Measurements from ENCODE around the gene RPRD1B. TPM values are rescaled to one million over a fixed set of nuclear protein-coding genes. Genes with fewer than 3 reads are reported as not detected.

The RPRD1B gene
- total RNA-seq, 3 donors from 2014 or later, result 21.4 to 33.8 (median 31.3) TPM

DNA sequence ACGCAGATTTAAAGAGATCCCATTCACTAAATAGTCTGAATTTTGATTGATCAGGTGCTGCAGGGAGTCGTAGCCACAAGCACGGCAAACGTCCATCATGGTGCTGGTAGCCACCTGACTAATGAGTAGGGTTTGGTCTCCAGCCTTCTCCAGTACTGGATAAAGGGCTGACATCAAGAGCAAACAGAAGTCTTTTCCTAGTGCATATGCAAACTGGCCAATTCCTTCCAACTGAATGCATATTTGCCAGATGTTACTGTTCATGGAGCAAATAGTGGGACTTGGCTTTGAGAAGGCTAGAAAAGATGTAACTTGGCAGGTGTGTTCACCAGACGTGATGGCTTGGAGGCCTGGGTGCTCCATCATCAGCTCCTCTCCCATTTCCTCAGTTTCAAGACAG is 21.9 kb upstream of the RPRD1B start:
- no peak overlapping the region for H3K4me3 ChIP-seq
- intact Hi-C loops (cut with DNase I; ENCODE audit: low total_unique reads), result no loop called here
- TF ChIP-seq POLR2AphosphoS5 (IDR thresholded peaks at IDR 0.05) (no peak), POLR2A (IDR thresholded peaks at IDR 0.05) (no peak)
- TF ChIP-seq, protein P1, sequence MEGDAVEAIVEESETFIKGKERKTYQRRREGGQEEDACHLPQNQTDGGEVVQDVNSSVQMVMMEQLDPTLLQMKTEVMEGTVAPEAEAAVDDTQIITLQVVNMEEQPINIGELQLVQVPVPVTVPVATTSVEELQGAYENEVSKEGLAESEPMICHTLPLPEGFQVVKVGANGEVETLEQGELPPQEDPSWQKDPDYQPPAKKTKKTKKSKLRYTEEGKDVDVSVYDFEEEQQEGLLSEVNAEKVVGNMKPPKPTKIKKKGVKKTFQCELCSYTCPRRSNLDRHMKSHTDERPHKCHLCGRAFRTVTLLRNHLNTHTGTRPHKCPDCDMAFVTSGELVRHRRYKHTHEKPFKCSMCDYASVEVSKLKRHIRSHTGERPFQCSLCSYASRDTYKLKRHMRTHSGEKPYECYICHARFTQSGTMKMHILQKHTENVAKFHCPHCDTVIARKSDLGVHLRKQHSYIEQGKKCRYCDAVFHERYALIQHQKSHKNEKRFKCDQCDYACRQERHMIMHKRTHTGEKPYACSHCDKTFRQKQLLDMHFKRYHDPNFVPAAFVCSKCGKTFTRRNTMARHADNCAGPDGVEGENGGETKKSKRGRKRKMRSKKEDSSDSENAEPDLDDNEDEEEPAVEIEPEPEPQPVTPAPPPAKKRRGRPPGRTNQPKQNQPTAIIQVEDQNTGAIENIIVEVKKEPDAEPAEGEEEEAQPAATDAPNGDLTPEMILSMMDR (IDR thresholded peaks at IDR 0.05), result no peak
- H3K27me3 ChIP-seq, result no peaks in the 10 kb centered on the region
- H3K9me3 ChIP-seq, result no peaks in the 10 kb centered on the region
- DNase-seq (ENCODE audit: low spot score in 2 of 2), result no peak
- no peaks in the 10 kb centered on the region for H3K36me3 ChIP-seq
- H3K27ac ChIP-seq, result no peak overlapping the region
- H3K4me1 ChIP-seq, result no peaks in the 10 kb centered on the region

DNA sequence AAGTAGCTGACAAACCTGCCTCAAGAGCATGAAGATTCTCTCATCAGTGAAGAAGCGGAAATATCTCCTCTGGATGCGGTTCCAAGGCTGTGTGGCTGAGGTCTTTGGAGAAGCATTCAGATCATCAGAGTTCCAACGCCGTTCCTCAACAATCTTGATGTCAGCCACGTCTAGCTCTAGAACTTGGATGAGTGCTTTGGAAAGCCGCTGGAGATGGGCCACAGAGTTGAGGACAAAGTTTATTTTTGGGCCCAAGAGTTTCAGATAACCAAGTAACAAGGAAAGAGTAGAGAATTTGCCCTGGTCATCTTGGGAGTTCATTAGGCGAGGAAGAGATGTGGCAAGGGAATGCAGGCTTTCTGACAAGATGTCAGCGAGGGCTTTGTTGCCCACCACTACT is 21.2 kb upstream of the RPRD1B start:
- Histone ChIP-seq H3K27ac (no peak overlapping the region), H3K9me3 (no peaks in the 10 kb centered on the region), H3K27me3 (no peaks in the 10 kb centered on the region), H3K36me3 (no peaks in the 10 kb centered on the region), H3K4me1 (no peaks in the 10 kb centered on the region), H3K4me3 (no peak overlapping the region)
- TF ChIP-seq POLR2AphosphoS5 (IDR thresholded peaks at IDR 0.05) (no peak), POLR2A (IDR thresholded peaks at IDR 0.05) (no peak)
- TF ChIP-seq, protein P1 (IDR thresholded peaks at IDR 0.05), result no peak
- DNase-seq (ENCODE audit: low spot score in 2 of 2), result no peak
- intact Hi-C loops (cut with DNase I; ENCODE audit: low total_unique reads), result no loop called here

DNA sequence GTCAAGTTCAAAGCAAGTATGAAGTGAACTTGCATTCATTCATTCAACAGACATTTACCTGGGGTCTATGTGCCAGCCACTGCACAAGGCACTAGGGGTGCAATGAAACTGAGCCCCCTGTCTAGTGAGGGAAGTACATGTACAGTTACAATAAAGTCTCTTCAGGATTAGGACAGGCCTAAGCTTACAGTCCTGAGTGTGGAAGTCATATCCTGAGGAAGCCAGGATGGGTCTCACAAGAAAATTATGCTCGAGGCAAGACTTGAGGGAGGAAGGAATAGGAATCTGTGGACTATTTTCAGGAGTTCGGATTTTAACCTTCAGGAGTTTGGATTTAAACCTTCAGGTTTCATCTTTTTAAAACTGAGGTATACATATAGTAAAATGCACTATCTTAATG is 19.7 kb upstream of the RPRD1B start:
- intact Hi-C loops (cut with DNase I; ENCODE audit: low total_unique reads), result no loop called here
- Histone ChIP-seq H3K27ac (no peak overlapping the region), H3K4me1 (no peaks in the 10 kb centered on the region), H3K4me3 (no peak overlapping the region), H3K9me3 (peaks cover 0 to 15% of the 10 kb centered on the region in 2 donors), H3K27me3 (no peaks in the 10 kb centered on the region), H3K36me3 (peaks cover 11% of the 10 kb centered on the region)
- TF ChIP-seq, protein P1 (IDR thresholded peaks at IDR 0.05), result no peak
- TF ChIP-seq POLR2A (IDR thresholded peaks at IDR 0.05) (no peak), POLR2AphosphoS5 (IDR thresholded peaks at IDR 0.05) (no peak)
- no peak for DNase-seq (ENCODE audit: low spot score in 2 of 2)

DNA sequence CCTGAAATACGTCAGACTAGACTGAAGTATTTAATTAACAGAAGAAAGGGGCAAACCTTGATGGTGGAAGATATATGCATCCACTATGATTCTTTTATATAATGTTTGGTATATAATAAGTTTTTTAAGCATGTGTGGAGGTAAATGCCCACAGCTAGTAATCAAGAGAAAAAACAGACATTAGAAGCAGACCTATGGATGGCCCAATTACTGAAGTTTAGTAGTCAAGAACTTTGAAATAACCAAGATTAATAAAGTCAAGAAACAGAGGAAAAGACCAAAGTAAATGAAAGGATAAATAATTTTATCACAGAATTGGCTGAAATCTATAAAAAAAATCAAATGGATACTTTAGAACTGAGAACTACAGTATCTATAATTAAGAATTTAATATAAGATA is 15.6 kb upstream of the RPRD1B start:
- intact Hi-C loops (cut with DNase I; ENCODE audit: low total_unique reads), result no loop called here
- peaks cover 0 to 16% of the 10 kb centered on the region in 2 donors for H3K9me3 ChIP-seq
- H3K27me3 ChIP-seq, result no peaks in the 10 kb centered on the region
- H3K4me1 ChIP-seq, result no peaks in the 10 kb centered on the region
- peaks cover 11% of the 10 kb centered on the region for H3K36me3 ChIP-seq
- no peak overlapping the region for H3K4me3 ChIP-seq
- no peak overlapping the region for H3K27ac ChIP-seq
- DNase-seq (ENCODE audit: low spot score in 2 of 2), result no peak
- TF ChIP-seq, protein P1 (IDR thresholded peaks at IDR 0.05), result no peak
- no peak for TF ChIP-seq POLR2AphosphoS5 (IDR thresholded peaks at IDR 0.05)
- TF ChIP-seq POLR2A (IDR thresholded peaks at IDR 0.05), result no peak

DNA sequence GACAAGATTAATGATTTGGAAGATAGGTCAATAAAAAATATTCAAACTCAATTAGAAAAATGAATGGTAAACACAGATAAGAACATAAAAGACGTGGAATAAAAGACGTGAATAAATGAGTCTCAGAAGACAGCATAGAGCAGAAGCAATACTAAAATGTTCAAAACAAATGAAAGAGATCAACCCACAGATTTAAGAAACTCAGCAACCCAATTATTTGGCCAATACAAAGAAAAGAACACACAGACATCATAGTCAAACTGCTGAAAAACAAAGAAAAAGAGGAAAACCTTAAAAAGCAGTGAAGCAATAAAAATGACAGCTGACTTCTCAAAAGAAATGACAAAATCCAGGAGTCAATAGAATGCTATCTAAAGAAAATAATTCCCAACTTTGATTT is 15.2 kb upstream of the RPRD1B start:
- intact Hi-C loops (cut with DNase I; ENCODE audit: low total_unique reads), result no loop called here
- no peaks in the 10 kb centered on the region for H3K27me3 ChIP-seq
- H3K4me1 ChIP-seq, result no peaks in the 10 kb centered on the region
- H3K4me3 ChIP-seq, result no peak overlapping the region
- no peak for DNase-seq (ENCODE audit: low spot score in 2 of 2)
- no peak overlapping the region for H3K27ac ChIP-seq
- peaks cover 11% of the 10 kb centered on the region for H3K36me3 ChIP-seq
- H3K9me3 ChIP-seq, result peaks cover 0 to 16% of the 10 kb centered on the region in 2 donors
- TF ChIP-seq, protein P1 (IDR thresholded peaks at IDR 0.05), result no peak
- TF ChIP-seq POLR2A (IDR thresholded peaks at IDR 0.05) (no peak), POLR2AphosphoS5 (IDR thresholded peaks at IDR 0.05) (no peak)
